ENCODE data around the gene CCDC74A.
"Not testable (repeated sequence)": the region's sequence is repeated elsewhere in the genome, so short reads cannot be mapped to it uniquely, and the experiment has no call there.

CCDC74A gene

GRCh38 chr2:131503587-131503986 is 24.1 kb upstream of the CCDC74A start:
- not testable (repeated sequence) for DNase-seq

- not testable (repeated sequence) for DNase-seq
These were observed 23.5 kb upstream of the CCDC74A start for GRCh38 chr2:131504082-131504750.

- no peak for DNase-seq
These were observed 18.1 kb upstream of the CCDC74A start for GRCh38 chr2:131509615-131510014.

GRCh38 chr2:131511291-131511968 is 16.3 kb upstream of the CCDC74A start:
- not testable (repeated sequence) for DNase-seq

- DNase-seq: not testable (repeated sequence)
These were observed 15.5 kb upstream of the CCDC74A start for GRCh38 chr2:131511969-131512870.

GRCh38 chr2:131514408-131515166 is 13.1 kb upstream of the CCDC74A start:
- not testable (repeated sequence) for DNase-seq

GRCh38 chr2:131515235-131515634 is 12.5 kb upstream of the CCDC74A start:
- not testable (repeated sequence) for DNase-seq

GRCh38 chr2:131516011-131516410 is 11.7 kb upstream of the CCDC74A start:
- no peak for DNase-seq

GRCh38 chr2:131516621-131517020 is 11.1 kb upstream of the CCDC74A start:
- not testable (repeated sequence) for DNase-seq

- DNase-seq: no peak
These were observed 10.4 kb upstream of the CCDC74A start for GRCh38 chr2:131517106-131517831.

- not testable (repeated sequence) for DNase-seq
These were observed 9.8 kb upstream of the CCDC74A start for GRCh38 chr2:131517856-131518255.

- not testable (repeated sequence) for DNase-seq
These were observed 9.2 kb upstream of the CCDC74A start for GRCh38 chr2:131518531-131518930.

- no peak for DNase-seq
These were observed 8.2 kb upstream of the CCDC74A start for GRCh38 chr2:131519466-131519865.

- DNase-seq: not testable (repeated sequence)
These were observed 7.7 kb upstream of the CCDC74A start for GRCh38 chr2:131519871-131520470.

GRCh38 chr2:131520526-131520925 is 7.2 kb upstream of the CCDC74A start:
- no peak for DNase-seq

GRCh38 chr2:131521524-131521923 is 6.2 kb upstream of the CCDC74A start:
- not testable (repeated sequence) for DNase-seq

GRCh38 chr2:131521961-131522781 is 5.5 kb upstream of the CCDC74A start:
- no peak for DNase-seq

- DNase-seq: not testable (repeated sequence)
These were observed 2.4 kb upstream of the CCDC74A start for GRCh38 chr2:131525256-131525655.

- DNase-seq: not testable (repeated sequence)
These were observed 1.5 kb downstream of the CCDC74A start for GRCh38 chr2:131528981-131529863.

Data from NCI-H748 treated with DMSO at 0.1 percent for 48 hours (cell line).